Prostate gland (tissue), 2 donors: Measurements from ENCODE around the gene PRG3.

Source experiments
- POLR2A ChIP-seq: fragments of 450-650 bp; IDR thresholded peaks from one replicate; pipeline ENCODE4 v1.6.1; 2016; ENCODE audit warnings: antibody characterized with exemption, mild to moderate bottlenecking
- TF ChIP-seq, protein P1 (sequence below), 4 experiments: fragments of 200-600 bp in 2 of 4; fragments of 450-650 bp in 2 of 4; sonication (generic) in 2 of 4; IDR thresholded peaks; 1 replicate in 3 of 4; 2 replicates in 1 of 4; pipeline ENCODE4 v1.5.1; 2016 to 2019; ENCODE audit warnings: antibody characterized with exemption in 4 of 4, mild to moderate bottlenecking in 2 of 4, moderate library complexity in 2 of 4

DNA sequence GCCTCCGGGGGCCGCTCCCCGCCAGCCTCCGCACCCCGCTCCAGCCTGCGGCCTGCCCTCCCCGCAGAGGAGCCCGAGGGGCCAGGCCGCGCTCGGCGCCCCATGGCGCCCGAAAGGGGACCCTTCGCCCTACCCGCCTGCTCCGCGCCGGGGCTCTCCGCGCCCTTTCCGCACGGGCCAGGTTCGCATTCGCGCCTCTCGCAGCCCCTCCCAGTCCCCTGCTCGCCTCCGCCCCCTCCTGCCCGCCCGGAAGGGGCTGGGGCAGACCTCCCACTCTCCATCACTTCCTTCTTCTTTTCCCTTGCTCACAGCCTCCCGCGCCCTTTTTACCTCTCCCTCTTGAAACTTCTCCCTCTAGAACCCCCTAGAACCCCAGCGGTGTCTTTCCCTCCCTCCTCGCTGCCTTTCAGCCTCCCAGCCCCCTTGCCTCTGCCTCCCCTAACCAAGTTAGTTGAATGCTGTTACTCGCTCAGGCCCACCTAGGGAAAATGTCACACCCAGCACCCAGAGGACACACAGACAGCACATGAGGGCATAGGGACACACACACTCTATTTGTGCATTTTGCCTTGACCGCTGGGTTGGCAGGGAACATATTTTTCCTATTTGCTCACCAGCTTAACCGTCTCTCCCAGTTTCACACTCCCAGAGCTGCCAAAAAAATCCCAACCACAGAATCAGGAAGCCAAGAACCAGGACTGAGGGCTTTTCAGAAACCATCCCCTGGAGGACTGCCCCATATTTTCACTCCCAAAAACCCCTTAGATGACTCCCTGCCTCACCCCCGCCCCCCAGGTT lies 46.2 kb upstream of the PRG3 start, which contains the start of gene SLC43A3:
- TF ChIP-seq, protein P1, sequence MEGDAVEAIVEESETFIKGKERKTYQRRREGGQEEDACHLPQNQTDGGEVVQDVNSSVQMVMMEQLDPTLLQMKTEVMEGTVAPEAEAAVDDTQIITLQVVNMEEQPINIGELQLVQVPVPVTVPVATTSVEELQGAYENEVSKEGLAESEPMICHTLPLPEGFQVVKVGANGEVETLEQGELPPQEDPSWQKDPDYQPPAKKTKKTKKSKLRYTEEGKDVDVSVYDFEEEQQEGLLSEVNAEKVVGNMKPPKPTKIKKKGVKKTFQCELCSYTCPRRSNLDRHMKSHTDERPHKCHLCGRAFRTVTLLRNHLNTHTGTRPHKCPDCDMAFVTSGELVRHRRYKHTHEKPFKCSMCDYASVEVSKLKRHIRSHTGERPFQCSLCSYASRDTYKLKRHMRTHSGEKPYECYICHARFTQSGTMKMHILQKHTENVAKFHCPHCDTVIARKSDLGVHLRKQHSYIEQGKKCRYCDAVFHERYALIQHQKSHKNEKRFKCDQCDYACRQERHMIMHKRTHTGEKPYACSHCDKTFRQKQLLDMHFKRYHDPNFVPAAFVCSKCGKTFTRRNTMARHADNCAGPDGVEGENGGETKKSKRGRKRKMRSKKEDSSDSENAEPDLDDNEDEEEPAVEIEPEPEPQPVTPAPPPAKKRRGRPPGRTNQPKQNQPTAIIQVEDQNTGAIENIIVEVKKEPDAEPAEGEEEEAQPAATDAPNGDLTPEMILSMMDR (IDR thresholded peaks at IDR 0.05) = peak in 1 of 4 experiments; percentile 3
- TF ChIP-seq POLR2A = no peak
